Neural crest cell (in vitro differentiated cells): ENCODE results near the gene CDK9. TPM values are rescaled to one million over a fixed set of nuclear protein-coding genes. Genes with fewer than 3 reads are reported as not detected.

ENCODE experiments used
- DNase-seq: peaks from one replicate; pipeline ENCODE4 v3.0.0; 2021; ENCODE audit warnings: low read depth, mixed read lengths, low spot score
- H3K27ac Mint-ChIP-seq: one replicate; pipeline ENCODE4 v1.8.0; 2021; ENCODE audit warnings: mild to moderate bottlenecking, mixed read lengths; ENCODE audit not compliant: unreplicated experiment
- H3K27me3 Mint-ChIP-seq: 2 replicates; pipeline ENCODE4 v1.8.0; 2021; ENCODE audit warnings: low read depth, mild to moderate bottlenecking, mixed read lengths
- H3K36me3 Mint-ChIP-seq: 2 replicates; pipeline ENCODE4 v1.8.0; 2021; ENCODE audit warnings: low read depth, mild to moderate bottlenecking, mixed read lengths
- H3K4me1 Mint-ChIP-seq: 2 replicates; pipeline ENCODE4 v1.8.0; 2021; ENCODE audit warnings: mixed read lengths
- H3K4me3 Mint-ChIP-seq: one replicate; pipeline ENCODE4 v1.8.0; 2021; ENCODE audit warnings: mild to moderate bottlenecking, mixed read lengths
- H3K9me3 Mint-ChIP-seq: 2 replicates; pipeline ENCODE4 v1.8.0; 2021; ENCODE audit warnings: mixed read lengths
- total RNA-seq: library from RNA; stranded (reverse); gene quantifications from 2 replicates; pipeline ENCODE4 v1.2.1, GENCODE V29; 2021
- TF ChIP-seq, protein P1 (sequence below): fragments of 200-600 bp; sonication (generic); conservative IDR thresholded peaks from 2 replicates; pipeline ENCODE4 v1.5.0; 2021; ENCODE audit warnings: antibody characterized with exemption, mild to moderate bottlenecking

Gene CDK9
- total RNA-seq, 1 donor from 2014 or later: 84.8 TPM

DNA sequence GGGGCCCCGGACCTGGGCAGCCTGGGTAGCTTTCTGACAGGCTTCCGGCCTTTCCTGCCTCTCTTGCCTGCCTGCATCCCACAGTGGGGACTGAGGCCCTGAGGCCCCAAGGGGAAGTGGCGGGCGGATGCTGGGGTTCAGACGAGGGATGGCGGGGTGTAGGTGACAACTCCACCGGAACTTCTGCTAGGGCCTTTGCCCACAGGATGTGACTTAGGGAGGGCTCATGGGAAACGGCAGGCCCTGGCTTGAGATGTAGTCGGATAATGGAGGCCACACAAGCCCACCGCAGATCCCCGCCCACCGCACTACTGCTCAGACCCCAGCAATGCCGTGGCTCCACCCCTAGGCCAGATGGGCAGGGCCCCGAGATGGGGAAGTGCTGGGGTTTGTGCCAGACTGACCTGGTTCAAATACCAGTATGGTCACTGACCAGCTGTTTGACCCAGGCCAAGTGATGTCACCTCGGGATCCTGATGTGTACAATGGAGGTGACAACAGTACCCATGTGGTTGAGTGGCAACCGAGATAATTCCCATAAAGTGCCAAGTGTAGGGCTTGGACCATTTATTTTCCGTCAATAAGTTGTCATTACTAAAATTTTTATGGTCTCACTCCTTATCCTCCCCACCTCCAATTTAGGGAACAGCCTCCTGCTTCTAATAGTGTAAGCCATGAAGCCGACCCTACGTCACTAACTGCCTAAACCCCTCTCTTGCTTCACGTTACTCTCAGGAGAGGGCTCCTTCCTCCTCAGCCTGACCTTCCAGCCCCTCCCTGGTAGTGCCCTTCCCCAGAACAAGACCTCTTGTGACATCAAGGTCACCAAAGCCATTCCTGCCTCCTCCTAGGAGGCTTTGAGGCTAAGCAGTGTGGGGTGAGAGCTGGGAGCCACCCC is 2.5 kb upstream of the CDK9 start:
- peaks cover 2% of the 10 kb centered on the region for H3K27me3 Mint-ChIP-seq
- peak overlapping the region; percentile 83 for H3K4me3 Mint-ChIP-seq
- no peaks in the 10 kb centered on the region for H3K9me3 Mint-ChIP-seq
- H3K27ac Mint-ChIP-seq: peak overlapping the region; percentile 43
- DNase-seq: no peak
- TF ChIP-seq, protein P1, sequence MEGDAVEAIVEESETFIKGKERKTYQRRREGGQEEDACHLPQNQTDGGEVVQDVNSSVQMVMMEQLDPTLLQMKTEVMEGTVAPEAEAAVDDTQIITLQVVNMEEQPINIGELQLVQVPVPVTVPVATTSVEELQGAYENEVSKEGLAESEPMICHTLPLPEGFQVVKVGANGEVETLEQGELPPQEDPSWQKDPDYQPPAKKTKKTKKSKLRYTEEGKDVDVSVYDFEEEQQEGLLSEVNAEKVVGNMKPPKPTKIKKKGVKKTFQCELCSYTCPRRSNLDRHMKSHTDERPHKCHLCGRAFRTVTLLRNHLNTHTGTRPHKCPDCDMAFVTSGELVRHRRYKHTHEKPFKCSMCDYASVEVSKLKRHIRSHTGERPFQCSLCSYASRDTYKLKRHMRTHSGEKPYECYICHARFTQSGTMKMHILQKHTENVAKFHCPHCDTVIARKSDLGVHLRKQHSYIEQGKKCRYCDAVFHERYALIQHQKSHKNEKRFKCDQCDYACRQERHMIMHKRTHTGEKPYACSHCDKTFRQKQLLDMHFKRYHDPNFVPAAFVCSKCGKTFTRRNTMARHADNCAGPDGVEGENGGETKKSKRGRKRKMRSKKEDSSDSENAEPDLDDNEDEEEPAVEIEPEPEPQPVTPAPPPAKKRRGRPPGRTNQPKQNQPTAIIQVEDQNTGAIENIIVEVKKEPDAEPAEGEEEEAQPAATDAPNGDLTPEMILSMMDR: no peak
- H3K4me1 Mint-ChIP-seq: peaks cover 28% of the 10 kb centered on the region
- peaks cover 2% of the 10 kb centered on the region for H3K36me3 Mint-ChIP-seq

DNA sequence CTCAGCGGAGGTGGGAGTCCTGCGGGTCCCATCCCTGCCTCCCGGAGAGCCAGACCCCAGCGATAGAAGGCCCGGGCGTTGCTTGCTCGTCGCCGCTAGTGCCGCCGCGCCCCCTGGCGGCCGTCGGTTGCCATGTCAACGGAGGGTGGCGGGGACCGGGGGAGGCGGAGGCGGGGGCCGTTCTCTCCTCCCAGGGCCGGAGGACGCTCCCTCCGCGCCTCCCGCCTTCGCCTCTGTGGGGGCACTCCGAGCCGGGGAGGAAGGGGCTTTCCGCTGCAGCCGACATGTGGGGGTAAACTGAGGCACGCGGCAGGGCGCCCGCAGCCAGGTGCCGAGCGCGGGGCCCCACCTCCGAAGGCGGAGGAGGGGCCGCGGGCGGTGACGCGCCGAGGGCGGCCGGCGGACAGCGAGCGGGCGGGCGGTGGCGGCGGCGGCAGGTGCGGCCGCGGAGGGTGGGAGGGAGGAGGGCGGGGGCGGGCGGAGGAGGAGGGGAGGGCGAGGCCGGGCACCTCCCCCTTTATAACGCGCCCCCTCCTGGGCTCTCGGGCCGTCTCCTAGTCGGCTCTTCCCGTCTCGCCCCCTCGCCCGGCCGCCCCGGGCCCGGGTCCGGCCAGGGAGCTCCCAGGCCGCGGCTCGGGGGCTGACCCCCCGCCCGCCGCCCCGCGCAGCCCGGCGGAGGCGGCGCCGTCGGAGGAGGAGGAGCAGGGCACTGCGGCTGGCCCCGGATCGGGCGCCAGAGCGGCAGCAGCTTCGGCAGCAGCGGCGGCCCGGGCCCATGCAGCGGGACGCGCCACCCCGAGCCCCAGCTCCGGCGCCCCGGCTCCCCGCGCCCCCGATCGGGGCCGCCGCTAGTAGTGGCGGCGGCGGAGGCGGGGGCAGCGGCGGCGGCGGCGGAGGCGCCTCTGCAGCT is 556 bp upstream of the CDK9 start:
- peak overlapping the region; percentile 75 for H3K27ac Mint-ChIP-seq
- TF ChIP-seq, protein P1: peak; percentile 91
- H3K4me1 Mint-ChIP-seq: peaks cover 23% of the 10 kb centered on the region
- H3K27me3 Mint-ChIP-seq: peaks cover 2% of the 10 kb centered on the region
- peak; percentile 89 for DNase-seq
- H3K9me3 Mint-ChIP-seq: no peaks in the 10 kb centered on the region
- H3K36me3 Mint-ChIP-seq: peaks cover 11% of the 10 kb centered on the region
- peak overlapping the region; percentile 75 for H3K4me3 Mint-ChIP-seq

DNA sequence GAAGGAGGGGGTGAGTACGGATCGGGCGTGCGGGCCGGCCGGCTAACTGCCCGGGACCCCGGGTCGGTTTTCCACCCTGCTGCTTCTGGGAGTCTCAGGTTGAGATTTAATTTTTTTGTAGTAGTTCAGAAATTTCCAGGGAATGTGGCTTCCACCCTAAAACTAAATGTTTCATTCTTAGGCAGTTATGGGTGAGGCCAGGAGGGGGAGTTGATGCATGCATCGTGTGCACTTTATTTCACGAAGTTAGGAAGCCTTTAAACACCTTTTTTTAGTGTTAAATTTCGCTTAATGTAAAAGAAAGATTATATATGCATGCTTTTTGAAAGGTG is 905 bp downstream of the CDK9 start:
- peaks cover 22% of the 10 kb centered on the region for H3K4me1 Mint-ChIP-seq
- no peak for DNase-seq
- H3K9me3 Mint-ChIP-seq: no peaks in the 10 kb centered on the region
- peaks cover 13% of the 10 kb centered on the region for H3K36me3 Mint-ChIP-seq
- H3K4me3 Mint-ChIP-seq: peak overlapping the region; percentile 96
- peak overlapping the region; percentile 90 for H3K27ac Mint-ChIP-seq
- H3K27me3 Mint-ChIP-seq: peaks cover 2% of the 10 kb centered on the region
- TF ChIP-seq, protein P1: peak; percentile 63

DNA sequence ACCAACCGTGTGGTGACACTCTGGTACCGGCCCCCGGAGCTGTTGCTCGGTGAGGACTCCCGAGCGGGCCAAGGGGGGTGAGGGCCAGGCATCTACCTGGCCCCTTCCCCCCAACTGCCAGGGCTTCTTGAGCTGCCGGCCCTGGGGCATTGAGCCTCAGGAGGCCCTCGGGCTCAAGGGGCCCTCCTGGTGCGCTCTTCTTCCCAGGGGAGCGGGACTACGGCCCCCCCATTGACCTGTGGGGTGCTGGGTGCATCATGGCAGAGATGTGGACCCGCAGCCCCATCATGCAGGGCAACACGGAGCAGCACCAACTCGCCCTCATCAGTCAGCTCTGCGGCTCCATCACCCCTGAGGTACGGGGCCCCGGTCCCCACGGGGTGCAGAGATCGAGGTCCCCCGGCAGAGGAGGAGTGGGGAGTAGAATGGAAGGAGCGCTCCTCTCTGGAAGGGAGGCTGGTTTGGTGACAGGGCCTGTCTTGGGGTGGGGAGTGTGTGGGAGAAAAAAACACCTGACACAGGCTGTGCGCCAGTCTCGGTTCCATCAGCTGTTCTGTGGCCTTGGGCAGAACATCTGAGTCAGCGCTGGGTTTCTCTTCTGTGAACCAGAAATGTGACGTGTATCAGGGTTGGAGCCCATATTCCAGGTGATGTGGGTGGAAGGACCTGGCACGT is 2.6 kb downstream of the CDK9 start:
- H3K27me3 Mint-ChIP-seq: peaks cover 2% of the 10 kb centered on the region
- H3K4me3 Mint-ChIP-seq: peak overlapping the region; percentile 59
- TF ChIP-seq, protein P1: no peak
- no peaks in the 10 kb centered on the region for H3K9me3 Mint-ChIP-seq
- H3K36me3 Mint-ChIP-seq: peaks cover 16% of the 10 kb centered on the region
- H3K27ac Mint-ChIP-seq: no peak overlapping the region
- DNase-seq: no peak
- peaks cover 22% of the 10 kb centered on the region for H3K4me1 Mint-ChIP-seq

DNA sequence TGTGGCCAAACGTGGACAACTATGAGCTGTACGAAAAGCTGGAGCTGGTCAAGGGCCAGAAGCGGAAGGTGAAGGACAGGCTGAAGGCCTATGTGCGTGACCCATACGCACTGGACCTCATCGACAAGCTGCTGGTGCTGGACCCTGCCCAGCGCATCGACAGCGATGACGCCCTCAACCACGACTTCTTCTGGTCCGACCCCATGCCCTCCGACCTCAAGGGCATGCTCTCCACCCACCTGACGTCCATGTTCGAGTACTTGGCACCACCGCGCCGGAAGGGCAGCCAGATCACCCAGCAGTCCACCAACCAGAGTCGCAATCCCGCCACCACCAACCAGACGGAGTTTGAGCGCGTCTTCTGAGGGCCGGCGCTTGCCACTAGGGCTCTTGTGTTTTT is 3.3 kb downstream of the CDK9 start:
- Mint-ChIP-seq H3K4me3 (peak overlapping the region; percentile 23), H3K36me3 (peaks cover 16% of the 10 kb centered on the region), H3K9me3 (no peaks in the 10 kb centered on the region), H3K27ac (no peak overlapping the region), H3K27me3 (no peaks in the 10 kb centered on the region), H3K4me1 (peaks cover 19% of the 10 kb centered on the region)
- TF ChIP-seq, protein P1: no peak
- no peak for DNase-seq
